B cell (primary cell): ENCODE measurements around the gene PTH1R.

ENCODE experiments used
- CTCF ChIP-seq: fragments of 200-600 bp; IDR thresholded peaks from one replicate; pipeline ENCODE4 v1.8.0; 2022; ENCODE audit warnings: antibody characterized with exemption, mild to moderate bottlenecking
- EZH2 ChIP-seq: IDR thresholded peaks from 2 replicates; pipeline ENCODE4 v1.6.1; 2012; ENCODE audit warnings: borderline replicate concordance, low read depth, mild to moderate bottlenecking, moderate library complexity, low read length; ENCODE audit not compliant: insufficient read depth, poor library complexity, severe bottlenecking

- TF ChIP-seq CTCF (no peak), EZH2 (no peak)
Measured at GRCh38 chr3:46897031-46897430, 19.5 kb downstream of the PTH1R start.
